Stimulated activated CD4-positive, alpha-beta T cell treated with anti-CD3 and anti-CD28 coated beads, TNF-alpha, amount 100 ng/mL, for 4 hours (primary cell): ENCODE measurements around the gene GMPR2.

Source experiments
- DNase-seq, 3 experiments: peaks; one replicate each; pipeline ENCODE4 v3.0.0-alpha.2; 2020; ENCODE audit warnings: low read depth in 3 of 3

Gene GMPR2

GRCh38 chr14:24252289-24253124, 19.8 kb downstream of the GMPR2 start:
- no peak for DNase-seq

DNA sequence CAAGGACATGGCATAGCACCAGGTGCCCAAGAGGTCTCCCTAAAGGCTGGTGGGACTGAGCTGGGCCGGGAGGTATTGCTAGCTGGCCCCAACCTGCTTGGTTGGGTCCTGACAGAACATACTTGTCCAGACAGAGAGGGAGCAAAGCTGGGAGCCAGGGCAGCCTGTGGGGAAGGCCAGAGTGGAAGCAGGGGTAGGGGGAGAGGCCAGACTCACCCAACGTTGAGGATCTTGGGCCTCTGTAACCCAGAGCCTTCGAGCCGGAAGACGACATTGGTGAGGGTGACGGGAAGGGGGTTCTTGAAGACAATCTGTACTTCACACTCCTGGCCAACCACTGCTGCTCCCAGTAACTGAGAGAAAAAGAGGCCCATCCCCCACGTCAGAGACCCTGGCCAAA, 21.2 kb downstream of the GMPR2 start:
- no peak for DNase-seq

GRCh38 chr14:24254630-24255392, 22.1 kb downstream of the GMPR2 start:
- no peak for DNase-seq

- no peak for DNase-seq
Observed at GRCh38 chr14:24255438-24255837, 22.7 kb downstream of the GMPR2 start.

GRCh38 chr14:24255931-24256711, 23.4 kb downstream of the GMPR2 start:
- no peak for DNase-seq

DNA sequence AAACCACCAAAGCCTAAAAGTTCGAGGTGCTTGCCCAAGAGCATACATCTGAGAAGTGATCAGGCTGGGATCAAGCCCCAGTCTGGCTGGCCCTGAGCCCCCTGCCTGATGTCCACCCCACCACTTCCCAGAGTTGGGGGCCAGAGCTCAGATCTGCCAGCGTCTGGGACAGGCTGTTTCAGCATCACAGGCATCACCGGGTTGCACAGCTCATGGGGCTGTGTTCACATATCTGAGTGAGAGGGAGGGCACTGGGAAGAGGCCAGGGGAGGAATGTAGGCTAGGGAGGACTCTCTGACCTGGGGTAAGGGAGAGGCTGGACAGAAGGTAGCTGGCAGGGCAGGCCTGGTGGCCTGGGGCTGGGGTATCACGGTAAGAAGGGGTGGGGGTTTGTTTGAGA, 24.2 kb downstream of the GMPR2 start:
- DNase-seq: no peak

- DNase-seq: no peak
Observed at GRCh38 chr14:24258119-24258518, 25.4 kb downstream of the GMPR2 start.

GRCh38 chr14:24258548-24259265, 26.0 kb downstream of the GMPR2 start:
- DNase-seq: no peak

- DNase-seq: no peak
Observed at GRCh38 chr14:24259282-24260025, 26.7 kb downstream of the GMPR2 start.

GRCh38 chr14:24260026-24260779, 27.5 kb downstream of the GMPR2 start:
- DNase-seq: no peak

DNA sequence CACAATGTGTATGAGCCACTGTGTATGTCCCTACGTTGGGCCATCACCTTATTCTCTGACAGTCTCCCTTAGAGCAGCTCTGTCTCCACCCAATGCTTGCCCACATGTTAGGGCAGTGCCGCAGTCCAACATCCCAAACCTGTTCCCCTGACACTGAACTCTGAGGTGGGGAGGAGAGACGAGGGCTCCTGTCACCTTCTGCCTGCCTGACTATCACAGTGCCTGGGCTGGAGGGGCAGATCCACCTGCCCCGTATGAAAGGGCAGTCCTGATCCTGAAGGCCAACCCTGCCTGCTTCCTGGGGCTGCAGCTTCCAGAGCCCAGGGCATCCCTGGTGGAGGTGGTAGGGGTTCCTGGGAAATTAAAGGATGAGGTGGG, 28.0 kb downstream of the GMPR2 start:
- DNase-seq: no peak

DNA sequence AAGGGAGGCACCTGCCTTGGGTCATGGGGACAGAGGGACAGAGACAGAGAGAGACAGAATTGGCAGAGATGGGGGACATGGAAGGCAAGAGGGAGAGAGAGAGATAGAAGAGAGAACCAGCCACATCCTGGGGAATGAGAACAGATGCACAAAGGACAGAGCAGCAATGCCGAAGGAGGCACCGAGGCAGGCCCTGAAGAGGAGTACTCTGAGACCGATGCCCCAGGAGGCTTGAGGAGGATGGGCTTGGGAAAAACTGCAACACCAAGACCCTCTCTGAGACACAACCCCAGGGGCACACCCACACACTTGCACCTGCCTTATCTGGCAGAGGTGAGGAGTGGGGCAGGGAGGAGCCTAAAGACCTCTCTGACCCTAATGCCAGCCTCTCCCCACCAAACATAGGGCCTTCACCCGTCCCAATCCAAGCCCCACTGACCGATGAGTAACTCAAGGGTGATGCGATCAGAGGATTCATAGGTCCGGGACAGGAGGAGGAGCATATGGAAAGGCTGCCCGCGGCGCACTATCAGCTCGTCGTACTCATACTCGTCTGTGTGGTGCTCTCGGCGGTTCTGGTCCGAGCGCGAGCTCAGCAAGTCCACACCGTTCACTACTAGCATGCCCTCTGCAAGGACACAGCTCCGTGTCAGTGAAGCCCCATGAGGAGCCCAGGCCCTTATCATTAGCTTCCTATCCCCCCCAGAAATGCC, 28.7 kb downstream of the GMPR2 start:
- DNase-seq: no peak

- no peak for DNase-seq
Observed at GRCh38 chr14:24261969-24262327, 29.2 kb downstream of the GMPR2 start.

- DNase-seq: no peak
Observed at GRCh38 chr14:24262821-24263733, 30.3 kb downstream of the GMPR2 start, which contains the start of gene TGM1. Gene TGM1 (minus strand): TSS chr14:24263177. CDS start chr14:24262352, 825 bp downstream.

DNA sequence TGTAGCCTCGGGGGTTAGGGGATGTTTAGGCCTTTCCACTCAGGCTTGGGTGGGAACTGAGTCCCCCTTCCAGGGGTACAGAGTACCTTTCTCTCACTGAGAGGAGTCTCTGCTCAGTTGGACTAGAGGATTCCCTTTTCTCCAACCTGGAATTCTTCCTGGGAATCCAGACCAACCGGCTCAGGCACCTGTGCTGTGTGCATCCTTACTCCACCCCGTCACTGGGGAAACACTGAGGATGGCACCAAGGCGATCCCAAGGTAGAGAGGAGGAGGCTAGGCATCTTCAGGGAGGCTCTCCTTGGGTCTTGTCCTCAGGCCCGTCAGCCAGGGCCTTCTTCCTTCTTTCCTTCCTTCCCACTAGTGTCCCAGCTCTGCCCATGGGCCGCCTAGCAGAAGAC, 31.1 kb downstream of the GMPR2 start:
- DNase-seq: no peak

DNA sequence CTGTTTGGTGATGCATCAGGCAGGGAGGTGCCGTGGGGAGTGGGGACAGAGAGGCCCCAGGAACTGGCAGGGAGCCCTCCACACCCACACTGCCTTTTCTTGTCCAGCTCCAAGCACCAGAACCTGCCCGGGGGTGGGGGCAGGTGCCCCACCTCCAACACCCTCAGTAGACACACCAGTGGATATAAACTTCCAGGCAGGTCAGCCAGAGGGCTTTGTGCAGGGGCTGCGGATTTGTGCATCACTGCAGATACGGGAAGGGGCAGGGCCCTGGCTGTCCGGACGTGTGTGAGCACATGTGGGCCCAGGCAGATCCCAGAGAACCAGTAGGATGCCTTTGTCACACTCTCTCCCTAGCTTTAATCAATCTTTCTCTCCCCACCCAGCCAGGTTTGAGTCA, 31.6 kb downstream of the GMPR2 start:
- no peak for DNase-seq

GRCh38 chr14:24266344-24267244, 33.9 kb downstream of the GMPR2 start:
- no peak for DNase-seq
